Heart right ventricle (tissue), 16 donors: Measurements from ENCODE around the gene SLC35G2. TPM values are rescaled to one million over a fixed set of nuclear protein-coding genes. Genes with fewer than 3 reads are reported as not detected.

Experiments
- ATAC-seq, 8 donors: fragments of 200-7000 bp; cut with Tn5 transposase; one replicate each; pipeline ENCODE4 v1.9.1; 2020; ENCODE audit warnings: mild to moderate bottlenecking in 8 of 8, moderate library complexity in 8 of 8, moderate number of reproducible peaks in 1 of 8
- DNase-seq, 2 donors: peaks; one replicate each; pipeline ENCODE4 v3.0.0-alpha.2; 2020
- H3K27ac ChIP-seq, 10 donors: fragments of 200-600 bp; sonication (generic) in 2 of 10; one replicate each; pipeline versions ENCODE4 v1.5.0 to v1.8.0; 2020 to 2022; ENCODE audit warnings: mild to moderate bottlenecking in 3 of 10
- H3K27me3 ChIP-seq, 7 donors: fragments of 200-600 bp; one replicate each; pipeline ENCODE4 v1.8.0; 2021 to 2022; ENCODE audit warnings: mild to moderate bottlenecking in 2 of 7
- H3K36me3 ChIP-seq, 9 donors: fragments of 200-600 bp; sonication (generic) in 1 of 9; one replicate each; pipeline versions ENCODE4 v1.5.0 to v1.8.0; 2020 to 2022; ENCODE audit warnings: mild to moderate bottlenecking in 2 of 9
- H3K4me1 ChIP-seq, 9 donors: fragments of 200-600 bp; sonication (generic) in 1 of 9; one replicate each; pipeline versions ENCODE4 v1.5.0 to v1.8.0; 2020 to 2022; ENCODE audit warnings: mild to moderate bottlenecking in 4 of 9
- H3K4me3 ChIP-seq, 10 donors: fragments of 200-600 bp; sonication (generic) in 2 of 10; one replicate each; pipeline versions ENCODE4 v1.5.0 to v1.8.0; 2020 to 2022; ENCODE audit warnings: mild to moderate bottlenecking in 7 of 10, moderate library complexity in 2 of 10
- H3K9me3 ChIP-seq, 11 donors: fragments of 200-600 bp in 10 of 11; sonication (generic) in 2 of 11; one replicate each; pipeline versions ENCODE4 v1.5.0 to v1.8.0; 2013 to 2022; ENCODE audit warnings: mild to moderate bottlenecking in 2 of 11, control low read depth in 1 of 11, moderate library complexity in 1 of 11
- CTCF ChIP-seq, 9 donors: fragments of 200-600 bp; sonication (generic) in 2 of 9; IDR thresholded peaks; one replicate each; pipeline versions ENCODE4 v1.5.0 to v1.8.0; 2021 to 2022; ENCODE audit warnings: antibody characterized with exemption in 9 of 9, mild to moderate bottlenecking in 5 of 9, moderate library complexity in 1 of 9
- WGBS, 2 donors: extraction: QIAGEN DNeasy Blood & Tissue Kit; methylation state at CpG; one replicate each; pipeline ENCODE4 v1.1.7; 2013; ENCODE audit warnings: inconsistent platforms in 1 of 2; 5-methylcytosine and 5-hydroxymethylcytosine counted together
- intact Hi-C, 10 donors: fragments of 100-400 bp; cut with DNase I; formaldehyde crosslinking; loops; one replicate each; pipeline versions ENCODE4 v1.11.1 to v1.14.2; 2022
- polyA plus RNA-seq, 2 donors: library from polyadenylated mRNA; stranded (reverse); fragments of 200-250 nt; gene quantifications; one replicate each; pipeline ENCODE4 v1.2.3, GENCODE V29; 2013
- total RNA-seq, 10 donors: library from RNA; stranded (reverse); fragmentation: NEBNext Ultra II Directional in 3 of 10; extraction: Animal tissue kit (Norgen Biotek cat#: 25700) in 3 of 10; gene quantifications; one replicate each; pipeline versions ENCODE4 v1.2.1 to v1.2.4, GENCODE V29; 2021 to 2023
- donor health status: Arrhythmogenic right ventricular cardiomyopathy.
- donor health status: ischemic (EF 13 %, LVEDD 7.1; RV severe dilation, severe dysfunction).
- donor health status: healthy with polysubstance abuse.
- donor health status: DM: no; HTN: yes; CAD: no.
- donor health status: DM: no; HTN: no; CAD: no.
- donor health status: ischemic (EF 25% LVEDD 6.9; RV normal size, moderate dysfunction).
- donor health status: ischemic (EF 25% LVEDD 5.7; RV mildly dilated, moderate dysfunction).
- donor health status: healthy.
- donor health status: DM: yes; HTN: yes; CAD: no.
- donor health status: Ischemic cardiomyopathy.
- donor health status: ischemic (EF 35%, LVEDD 5.7; RV mildly dilated, moderate dysfunction).
- donor health status: nonischemic (EF 11% LVEDD 7.7; RV severe dilation, severe dysfunction).
- donor health status: DM: yes; HTN: yes; CAD: no.
- donor health status: PGD.
- donor health status: ischemic (EF 29% LVEDD 5.4; RV normal size, mild dysfunction).
- donor health status: nonischemic (EF 23%, LVEDD 6.1; RV moderate dilation, normal function).

SLC35G2 gene
- total and polyA plus RNA-seq, 12 donors, result 1.7 to 5.6 (median 2.6) TPM

- Histone ChIP-seq H3K4me3 (peak overlapping the region; percentile 59 to 77 (median 72)), H3K9me3 (peaks cover 0 to 6% (median 0%) of the 10 kb centered on the region in 11 donors), H3K27me3 (peaks cover 0 to 43% (median 0%) of the 10 kb centered on the region in 7 donors), H3K4me1 (peaks cover 0 to 32% (median 17%) of the 10 kb centered on the region in 9 donors), H3K27ac (peak overlapping the region; percentile 80 to 93 (median 90)), H3K36me3 (no peaks in the 10 kb centered on the region)
- ATAC-seq, result peak; percentile 77 to 93 (median 90)
- intact Hi-C loops, result loop anchor here in 7 of 10 donors (1.0 to 5.0 kb wide), 7 partner anchors 43 to 197 kb away; partner anchors contain the start of genes NCK1 (in 3 of the 7) and STAG1 (in 2 of the 7)
- peak in 7 of 9 donors; percentile 17 to 50 (median 33) for TF ChIP-seq CTCF (IDR thresholded peaks at IDR 0.05)
- 8 to 14% methylated on average over 8 of the region's 8 CpGs for WGBS, 2 donors
- peak; percentile 44 to 78 for DNase-seq
Observed at GRCh38 chr3:136818191-136818768, 646 bp upstream of the SLC35G2 start.

DNA sequence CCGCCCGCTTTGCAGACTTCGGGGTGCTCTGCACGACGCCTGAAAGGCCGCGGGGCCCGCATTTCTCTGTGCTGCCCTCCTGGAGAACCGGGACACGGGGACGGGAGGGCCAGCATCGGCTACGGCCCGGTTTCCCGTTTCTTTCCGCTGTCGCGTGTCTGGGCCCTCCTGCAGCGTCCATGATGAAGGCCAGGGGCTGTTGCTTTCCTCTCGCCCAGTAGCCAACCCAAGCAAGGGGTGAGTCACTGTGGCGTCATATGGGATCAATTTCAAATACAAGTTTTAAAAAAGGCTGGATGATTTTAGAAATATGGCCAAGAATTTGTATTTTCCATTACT is 435 bp downstream of the SLC35G2 start:
- no peak for TF ChIP-seq CTCF (IDR thresholded peaks at IDR 0.05)
- DNase-seq (peak; percentile 24 to 27), ATAC-seq (peak; percentile 43 to 70 (median 64))
- WGBS, 2 donors, result 0 to 1% methylated on average over 21 of the region's 21 CpGs
- peaks cover 0 to 43% (median 0%) of the 10 kb centered on the region in 7 donors for H3K27me3 ChIP-seq
- H3K4me1 ChIP-seq, result peaks cover 0 to 32% (median 17%) of the 10 kb centered on the region in 9 donors
- H3K4me3 ChIP-seq, result peak overlapping the region; percentile 59 to 77 (median 72)
- intact Hi-C loops, result loop anchor here in 7 of 10 donors (2.0 to 5.0 kb wide), 6 partner anchors 41 to 195 kb away; partner anchors contain the start of genes NCK1 (in 3 of the 7) and STAG1 (in 2 of the 7)
- H3K36me3 ChIP-seq, result no peaks in the 10 kb centered on the region
- H3K27ac ChIP-seq, result peak overlapping the region; percentile 80 to 93 (median 90)
- H3K9me3 ChIP-seq, result peaks cover 0 to 16% (median 8%) of the 10 kb centered on the region in 11 donors

GRCh38 chr3:136819731-136820679 is 1.1 kb downstream of the SLC35G2 start:
- Histone ChIP-seq H3K27ac (peak overlapping the region in 9 of 10 donors; percentile 87 to 93 (median 90)), H3K4me3 (peak overlapping the region; percentile 59 to 77 (median 72)), H3K9me3 (peaks cover 0 to 22% (median 9%) of the 10 kb centered on the region in 11 donors), H3K27me3 (peaks cover 0 to 43% (median 0%) of the 10 kb centered on the region in 7 donors), H3K4me1 (peaks cover 0 to 32% (median 17%) of the 10 kb centered on the region in 9 donors), H3K36me3 (peaks cover 0 to 3% (median 0%) of the 10 kb centered on the region in 9 donors)
- intact Hi-C loops, result loop anchor here in 7 of 10 donors (2.0 to 5.0 kb wide), 7 partner anchors 37 to 195 kb away; partner anchors contain the start of genes NCK1 (in 3 of the 7) and STAG1 (in 2 of the 7)
- WGBS, 2 donors, result 5 to 7% methylated on average over 51 of the region's 51 CpGs
- peak in 7 of 8 donors; percentile 36 to 67 (median 45) for ATAC-seq
- no peak for TF ChIP-seq CTCF (IDR thresholded peaks at IDR 0.05)
- peak; percentile 32 to 50 for DNase-seq

- 72 to 79% methylated on average over 1 of the region's 1 CpG for WGBS, 2 donors
- intact Hi-C loops, result no loop called here
- no peak overlapping the region for H3K4me3 ChIP-seq
- peaks cover 0 to 2% (median 0%) of the 10 kb centered on the region in 11 donors for H3K9me3 ChIP-seq
- no peaks in the 10 kb centered on the region for H3K27me3 ChIP-seq
- H3K4me1 ChIP-seq, result peaks cover 4 to 20% (median 14%) of the 10 kb centered on the region in 9 donors
- DNase-seq (no peak), ATAC-seq (no peak)
- TF ChIP-seq CTCF (IDR thresholded peaks at IDR 0.05), result no peak
- H3K36me3 ChIP-seq, result no peaks in the 10 kb centered on the region
- H3K27ac ChIP-seq, result no peak overlapping the region
Observed at GRCh38 chr3:136831461-136831860, 12.5 kb downstream of the SLC35G2 start.
